GM19328 (cell line): ENCODE data around the gene GET3.
"Not testable (repeated sequence)": the region's sequence is repeated elsewhere in the genome, so short reads cannot be mapped to it uniquely, and the experiment has no call there.

ENCODE experiments used
- ATAC-seq: cut with Tn5 transposase; IDR thresholded peaks from one replicate; pipeline ENCODE4 v1.9.1; 2021; ENCODE audit warnings: mild to moderate bottlenecking, moderate library complexity; ENCODE audit not compliant: unreplicated experiment

The GET3 gene

GRCh38 chr19:12736995-12737834 is at the start of gene GET3:
Gene GET3 (plus strand): TSS chr19:12737497. CDS start chr19:12737506, 9 bp downstream.
- ATAC-seq = peak; percentile 68

GRCh38 chr19:12689012-12689411 is 48.3 kb upstream of the GET3 start:
- ATAC-seq = no peak

DNA sequence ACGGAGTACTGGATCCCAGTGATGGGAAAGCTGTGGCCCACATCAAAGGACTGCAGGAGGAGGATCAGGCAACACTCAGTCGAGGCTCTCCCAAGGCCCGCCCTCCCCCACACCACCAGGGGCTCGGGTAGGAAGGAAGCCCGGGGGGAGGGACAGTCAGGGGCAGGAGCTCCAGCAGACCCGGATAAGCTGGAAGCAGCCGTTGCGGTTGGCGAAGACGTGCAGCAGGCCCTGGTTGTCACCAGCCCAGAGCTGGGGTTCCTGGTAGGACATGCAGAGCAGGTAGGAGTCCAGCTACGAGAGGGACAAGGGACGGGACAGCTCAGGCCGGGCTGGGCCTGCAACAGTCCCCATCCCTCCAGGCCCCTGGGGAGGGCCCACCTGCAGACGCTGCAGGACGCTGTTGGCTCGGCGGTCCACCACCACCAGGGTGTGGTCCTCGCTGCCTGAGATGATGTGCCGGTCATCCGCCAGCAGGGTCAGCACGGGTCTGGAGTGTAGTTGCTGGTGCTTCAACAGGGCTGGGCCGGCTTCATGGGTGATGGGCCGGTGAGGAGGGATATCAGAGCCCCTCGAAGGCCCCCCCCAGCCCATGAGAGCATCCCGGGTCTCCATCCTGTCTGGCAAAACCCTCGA is 47.6 kb upstream of the GET3 start:
- no peak for ATAC-seq

- no peak for ATAC-seq
Observed at GRCh38 chr19:12692960-12693359, 44.3 kb upstream of the GET3 start.

DNA sequence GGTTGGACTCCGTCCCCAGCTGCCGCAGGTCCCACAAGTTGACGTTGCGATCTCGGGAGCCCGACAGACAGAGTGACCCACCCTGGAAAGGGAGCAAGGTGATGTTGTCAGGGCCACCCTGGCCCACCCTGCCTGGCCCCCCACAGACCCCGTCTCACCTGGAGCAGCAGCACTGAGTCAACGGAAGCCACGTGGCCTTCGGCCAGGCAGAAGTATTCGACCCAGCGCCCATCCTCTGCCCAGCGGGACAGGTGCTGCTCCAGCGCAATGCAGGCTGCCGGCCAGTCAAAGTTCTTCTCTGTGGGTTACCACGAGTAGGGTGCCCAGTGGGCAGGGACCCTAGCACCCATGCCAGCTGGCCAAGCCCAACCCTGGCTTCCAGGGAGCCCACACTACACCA is 42.7 kb upstream of the GET3 start:
- ATAC-seq = no peak

DNA sequence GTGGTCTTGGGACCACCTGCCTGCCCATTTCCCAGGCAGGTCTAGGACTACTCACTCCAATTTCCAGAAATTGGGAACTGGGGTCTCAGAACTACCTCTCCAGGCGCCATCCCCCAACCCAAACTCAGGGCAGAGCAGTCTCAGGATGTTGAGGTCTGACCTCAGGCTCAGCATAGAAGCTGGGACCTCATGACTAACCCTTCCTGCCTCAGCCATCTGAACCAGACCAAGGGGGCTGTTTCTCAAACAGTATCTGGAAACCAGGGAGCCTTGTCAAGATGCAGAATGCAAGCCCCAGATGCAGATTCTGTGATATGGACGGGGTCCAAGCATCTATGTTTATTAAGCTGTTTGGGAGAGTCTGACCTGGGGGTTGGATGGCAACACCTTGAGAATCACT is 42.2 kb upstream of the GET3 start:
- ATAC-seq = no peak

DNA sequence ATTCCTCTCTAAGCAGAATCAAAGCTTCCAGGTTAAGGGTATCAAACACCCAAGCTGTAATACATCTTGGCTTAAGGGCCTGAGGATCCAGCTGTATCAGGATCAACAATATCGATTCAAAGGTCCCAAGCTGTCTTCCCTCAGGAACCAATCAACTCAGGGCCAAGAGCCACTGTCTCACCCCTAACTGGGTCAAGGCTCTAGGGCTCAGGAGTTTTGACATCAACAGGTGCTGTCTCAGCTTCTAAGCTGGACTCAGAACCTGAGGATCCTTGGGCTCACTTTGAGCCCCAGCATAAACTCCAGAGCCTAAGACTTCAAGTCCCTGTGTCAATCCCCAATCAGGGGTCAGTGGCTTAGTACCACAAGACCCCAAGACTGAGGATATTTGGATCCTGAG is 41.8 kb upstream of the GET3 start:
- no peak for ATAC-seq

- ATAC-seq = peak; percentile 19
Observed at GRCh38 chr19:12695997-12696365, 41.3 kb upstream of the GET3 start.

GRCh38 chr19:12696366-12697335 is 40.6 kb upstream of the GET3 start, which contains the start of gene FBXW9:
Gene FBXW9 (minus strand): TSS chr19:12696631. CDS start chr19:12696581, 50 bp downstream.
- ATAC-seq = peak; percentile 73

- not testable (repeated sequence) for ATAC-seq
Observed at GRCh38 chr19:12697425-12697824, 39.9 kb upstream of the GET3 start.

GRCh38 chr19:12698138-12698537 is 39.2 kb upstream of the GET3 start:
- no peak for ATAC-seq

DNA sequence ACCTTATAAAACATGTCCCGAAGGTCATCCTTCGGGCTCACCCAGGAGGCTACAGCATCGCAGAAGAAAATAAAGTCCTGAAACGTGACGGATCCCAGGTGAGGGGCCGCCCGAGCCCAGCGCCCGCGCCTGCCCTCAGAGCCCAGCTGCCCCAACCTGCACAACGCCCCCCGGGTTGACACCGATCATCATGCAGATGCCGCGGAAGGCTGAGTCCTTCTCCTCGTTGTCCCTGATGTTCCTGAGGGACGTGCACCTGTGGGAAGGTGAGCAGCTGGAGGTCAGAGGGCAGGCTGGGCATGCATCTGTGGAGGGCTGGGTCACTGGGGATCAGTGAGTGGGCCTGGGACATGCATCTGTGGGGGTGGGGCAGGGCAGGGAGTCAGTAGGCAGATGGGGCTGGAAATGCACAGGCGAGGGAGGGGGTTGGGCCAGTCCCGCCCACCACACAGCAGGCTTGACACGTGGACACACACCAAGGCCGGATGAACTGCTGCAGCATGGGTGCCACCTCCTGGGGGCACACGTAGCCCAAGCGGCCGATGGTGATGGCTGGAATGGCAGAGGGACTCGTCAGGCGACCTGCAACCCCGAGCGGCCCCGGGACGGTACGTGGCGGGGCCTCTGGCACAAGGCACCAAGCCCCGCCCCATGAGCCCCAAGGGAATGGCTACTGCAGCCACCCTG is 35.6 kb upstream of the GET3 start:
- ATAC-seq = no peak

DNA sequence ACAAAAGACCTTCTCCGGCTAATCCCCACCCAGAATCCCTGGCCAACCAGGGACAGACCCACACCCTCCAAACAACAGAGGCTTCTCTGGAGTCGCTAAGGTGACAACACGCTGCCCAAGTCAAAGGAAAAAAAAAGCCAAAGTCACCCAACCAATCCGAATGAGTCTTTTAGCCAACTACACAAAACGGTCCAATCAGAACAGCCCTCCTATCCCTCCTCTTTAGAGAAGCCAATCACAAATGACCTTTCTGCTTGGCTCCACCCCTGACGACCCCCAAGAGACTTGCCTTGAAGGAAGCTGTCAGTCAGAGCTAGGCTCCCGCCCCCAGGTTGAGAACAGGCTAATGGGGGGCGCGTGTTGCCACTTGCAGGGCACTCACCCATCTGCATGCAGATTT is 34.3 kb upstream of the GET3 start:
- ATAC-seq = no peak

DNA sequence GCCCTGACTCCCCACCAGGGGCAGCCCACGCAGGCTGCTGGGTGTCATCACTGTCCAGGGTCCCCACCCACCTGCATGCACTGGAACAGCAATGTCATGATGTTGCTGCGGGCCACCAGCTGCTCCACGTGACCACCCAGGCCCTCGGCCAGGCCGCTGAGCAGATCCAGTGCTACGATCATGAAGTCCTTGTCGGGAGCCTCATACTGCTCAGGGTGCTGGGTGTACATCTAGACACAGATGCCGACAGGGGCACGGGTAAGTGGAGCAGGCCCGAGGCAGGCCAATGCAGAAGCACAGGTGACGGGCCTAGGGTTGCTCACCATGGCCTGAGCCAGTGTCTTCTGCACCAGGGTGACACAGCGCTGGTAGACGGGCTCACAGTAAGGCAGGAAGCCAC is 32.1 kb upstream of the GET3 start:
- ATAC-seq = no peak

- ATAC-seq = no peak
Observed at GRCh38 chr19:12705654-12706331, 31.5 kb upstream of the GET3 start.

DNA sequence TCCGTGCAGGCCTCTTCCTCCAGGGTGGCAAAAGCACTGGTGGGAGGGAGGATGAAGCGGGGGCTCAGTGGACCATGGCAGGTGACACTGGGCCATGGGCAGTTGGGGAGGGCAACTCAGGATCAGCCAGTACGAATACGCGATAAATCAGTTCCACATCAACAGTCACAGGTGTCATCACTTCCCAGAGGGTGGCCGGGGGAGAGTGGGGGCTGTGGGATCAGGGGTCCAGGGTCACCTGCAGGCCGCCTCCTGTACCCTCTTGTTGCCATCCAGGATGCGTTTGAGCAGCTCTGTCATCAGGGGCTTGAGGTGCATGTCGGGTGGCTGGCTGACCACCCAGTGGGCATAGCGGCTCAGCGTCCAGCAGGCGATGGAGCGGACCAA is 31.0 kb upstream of the GET3 start:
- ATAC-seq = no peak

- no peak for ATAC-seq
Observed at GRCh38 chr19:12708641-12709040, 28.7 kb upstream of the GET3 start.

DNA sequence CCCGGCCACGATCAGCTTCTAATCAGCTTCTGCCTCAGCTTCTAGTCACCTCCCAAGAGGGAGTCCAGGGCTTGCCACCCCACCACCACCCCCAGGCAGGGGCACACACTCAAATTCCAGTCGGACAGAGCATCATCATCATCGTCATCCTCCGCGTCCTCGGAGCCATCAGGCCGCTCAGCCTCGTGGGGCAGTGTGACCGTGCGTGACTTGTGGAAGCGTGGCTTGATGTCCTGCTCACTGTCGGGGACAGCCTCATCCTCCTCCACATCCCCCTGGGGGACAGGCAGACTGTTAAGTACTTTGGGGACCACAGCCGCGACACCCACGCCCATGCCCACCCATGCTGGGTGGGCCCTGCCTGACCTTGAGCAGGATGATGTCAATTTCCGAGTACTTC is 26.1 kb upstream of the GET3 start:
- ATAC-seq = no peak

DNA sequence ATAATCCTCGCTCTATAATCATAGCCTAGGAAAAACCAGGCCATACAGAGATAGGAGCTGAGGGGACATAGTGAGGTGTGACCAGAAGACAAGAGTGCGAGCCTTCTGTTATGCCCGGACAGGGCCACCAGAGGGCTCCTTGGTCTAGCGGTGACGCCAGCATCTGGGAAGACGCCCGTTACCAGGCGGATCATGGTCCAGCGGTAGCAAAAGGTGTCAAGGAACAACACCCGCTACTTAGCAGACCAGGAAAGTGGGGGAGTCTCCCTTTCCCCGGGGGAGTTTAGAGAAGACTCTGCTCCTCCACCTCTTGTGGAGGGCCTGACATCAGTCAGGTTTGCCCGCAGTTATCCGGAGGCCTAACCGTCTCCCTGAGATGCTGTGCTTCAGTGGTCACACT is 25.2 kb upstream of the GET3 start:
- not testable (repeated sequence) for ATAC-seq

DNA sequence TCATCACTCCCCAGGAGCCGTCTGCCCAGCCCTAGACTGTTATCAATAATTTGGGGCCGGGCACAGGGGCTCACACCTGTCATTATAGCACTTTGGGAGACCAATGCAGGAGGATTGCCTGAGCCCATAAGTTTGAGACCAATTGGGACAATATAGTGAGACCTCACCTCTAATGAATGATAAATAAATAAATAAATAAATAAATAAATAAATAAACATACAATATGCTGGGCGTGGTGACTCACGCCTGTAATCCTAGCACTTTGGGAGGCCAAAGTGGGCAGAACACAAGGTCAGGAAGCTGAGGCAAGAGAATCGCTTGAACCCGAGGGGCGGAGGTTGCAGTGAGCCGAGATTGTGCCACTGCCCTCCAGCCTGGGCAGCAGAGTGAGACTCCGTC is 24.0 kb upstream of the GET3 start:
- ATAC-seq = not testable (repeated sequence)
